Stimulated activated CD4-positive, alpha-beta T cell treated with anti-CD3 and anti-CD28 coated beads, TNF-alpha, amount 100 ng/mL, for 1 hour (primary cell): ENCODE data around the gene NUP62.
"Not testable (repeated sequence)": the region's sequence is repeated elsewhere in the genome, so short reads cannot be mapped to it uniquely, and the experiment has no call there.

Experiments
- DNase-seq, 3 donors: peaks; one replicate each; pipeline ENCODE4 v3.0.0-alpha.2; 2020; ENCODE audit warnings: low read depth in 3 of 3, low spot score in 1 of 3

Gene NUP62, protein sequence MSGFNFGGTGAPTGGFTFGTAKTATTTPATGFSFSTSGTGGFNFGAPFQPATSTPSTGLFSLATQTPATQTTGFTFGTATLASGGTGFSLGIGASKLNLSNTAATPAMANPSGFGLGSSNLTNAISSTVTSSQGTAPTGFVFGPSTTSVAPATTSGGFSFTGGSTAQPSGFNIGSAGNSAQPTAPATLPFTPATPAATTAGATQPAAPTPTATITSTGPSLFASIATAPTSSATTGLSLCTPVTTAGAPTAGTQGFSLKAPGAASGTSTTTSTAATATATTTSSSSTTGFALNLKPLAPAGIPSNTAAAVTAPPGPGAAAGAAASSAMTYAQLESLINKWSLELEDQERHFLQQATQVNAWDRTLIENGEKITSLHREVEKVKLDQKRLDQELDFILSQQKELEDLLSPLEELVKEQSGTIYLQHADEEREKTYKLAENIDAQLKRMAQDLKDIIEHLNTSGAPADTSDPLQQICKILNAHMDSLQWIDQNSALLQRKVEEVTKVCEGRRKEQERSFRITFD

DNA sequence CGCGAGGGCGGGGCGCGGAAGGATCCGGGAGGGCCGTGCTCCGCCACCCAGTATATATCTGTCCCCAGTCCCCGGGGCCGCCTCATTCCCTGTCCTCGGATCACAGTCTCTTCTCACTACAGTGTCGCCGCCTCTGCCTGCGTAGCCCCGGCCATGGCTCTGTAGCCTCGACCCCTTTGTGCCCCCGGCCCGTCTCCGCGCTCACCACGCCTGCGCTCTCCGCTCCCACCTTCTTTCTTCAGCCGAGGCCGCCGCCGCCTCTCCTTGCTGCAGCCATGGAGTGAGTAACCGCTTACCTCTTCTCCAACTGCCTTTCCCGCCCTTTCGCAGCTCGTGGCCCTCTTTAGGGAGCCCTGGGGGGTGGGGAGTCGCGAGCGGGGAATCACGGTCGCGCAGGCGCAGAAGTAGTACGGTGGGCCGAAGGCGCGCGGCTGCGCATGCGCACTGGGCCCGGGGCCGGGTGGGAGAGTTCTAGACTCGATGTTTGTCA, at the start of gene NUP62, which contains the start of gene ATF5:
Gene NUP62 (minus strand): TSS at position 384 of the 490 bp plus-strand sequence. CDS start 19,697 bp downstream, outside the sequence.
Gene ATF5 (plus strand): TSS at position 85 of the 490 bp plus-strand sequence. CDS start 1,646 bp downstream, outside the sequence.
- peak; percentile 85 to 93 (median 88) for DNase-seq

DNA sequence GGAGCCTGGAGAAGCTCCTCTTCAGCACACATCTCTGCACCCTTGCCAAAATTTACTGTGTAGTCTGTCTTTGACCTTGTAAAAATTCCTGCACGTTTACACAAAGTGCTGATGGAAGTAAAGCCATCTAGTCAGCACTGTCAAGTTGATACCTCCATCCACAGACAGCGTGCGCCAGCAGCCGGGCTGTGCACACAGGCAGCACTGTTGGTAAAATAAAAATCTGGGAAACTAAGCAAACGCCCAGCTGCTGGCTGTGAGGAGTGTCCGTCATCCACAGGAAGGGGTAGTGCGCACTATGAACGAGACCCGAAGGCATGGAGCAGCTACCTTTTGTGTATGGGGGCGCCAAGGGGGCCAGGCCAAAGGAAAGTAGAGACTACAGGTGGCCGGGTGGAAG, 49.0 kb upstream of the NUP62 start:
- DNase-seq: no peak

DNA sequence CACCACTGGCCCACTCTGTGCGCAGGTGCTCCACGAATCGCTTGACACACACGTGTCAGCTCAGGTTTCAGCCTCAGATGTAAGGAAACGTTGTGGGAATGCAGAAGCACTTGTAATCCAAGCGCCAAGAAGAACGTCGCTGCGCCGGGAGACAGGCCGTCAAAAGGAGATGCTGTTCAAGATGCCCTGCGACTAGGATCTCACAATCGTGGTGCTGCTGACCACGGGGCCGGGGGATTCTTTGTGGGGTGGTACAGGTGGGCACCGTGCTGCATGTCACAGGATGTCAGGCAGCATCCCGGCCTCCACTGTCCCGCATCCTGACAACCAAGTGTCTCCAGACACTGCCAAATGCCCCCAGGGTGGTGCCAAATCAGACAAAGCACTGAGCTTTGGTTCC, 48.6 kb upstream of the NUP62 start:
- no peak for DNase-seq

DNA sequence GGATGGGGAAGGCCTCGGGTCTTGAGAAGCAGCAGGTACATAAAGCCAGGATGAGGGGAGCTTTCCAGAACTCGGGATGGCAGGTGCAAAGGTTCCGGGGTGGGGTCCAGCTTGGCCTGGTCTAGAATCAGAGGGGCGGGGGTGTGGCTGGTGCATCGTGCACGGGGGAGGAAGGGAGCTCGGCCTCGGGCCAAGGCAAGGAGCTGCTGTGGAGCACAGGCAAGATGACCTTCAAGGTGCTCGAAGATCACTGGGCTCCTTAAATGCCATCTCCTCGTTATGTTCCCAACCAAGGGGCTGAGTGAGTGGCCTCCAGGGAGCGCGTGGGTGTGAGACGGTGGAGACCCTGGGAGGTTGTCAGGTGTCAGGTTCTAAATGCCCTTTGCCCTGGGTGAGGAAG, 47.8 kb upstream of the NUP62 start:
- DNase-seq: no peak

DNA sequence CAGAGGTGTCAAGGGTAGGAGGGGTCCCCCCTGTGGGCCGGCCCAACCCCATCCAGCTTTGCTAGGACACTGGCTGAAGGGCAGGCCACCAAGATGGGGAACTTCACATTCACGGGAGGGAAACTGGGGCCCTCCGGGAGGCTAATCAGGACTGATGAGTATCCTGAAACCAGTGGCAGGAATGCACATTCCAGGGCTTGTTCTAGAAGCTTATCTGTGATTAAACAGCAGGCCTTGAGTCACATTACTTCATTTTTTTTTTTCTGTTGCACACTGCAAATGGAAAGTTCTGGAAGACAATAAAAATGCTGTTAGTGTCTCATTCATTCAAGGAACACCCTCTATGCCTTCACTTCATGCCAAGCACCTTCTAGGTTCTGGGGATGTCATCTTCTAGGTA, 47.2 kb upstream of the NUP62 start:
- no peak for DNase-seq

DNA sequence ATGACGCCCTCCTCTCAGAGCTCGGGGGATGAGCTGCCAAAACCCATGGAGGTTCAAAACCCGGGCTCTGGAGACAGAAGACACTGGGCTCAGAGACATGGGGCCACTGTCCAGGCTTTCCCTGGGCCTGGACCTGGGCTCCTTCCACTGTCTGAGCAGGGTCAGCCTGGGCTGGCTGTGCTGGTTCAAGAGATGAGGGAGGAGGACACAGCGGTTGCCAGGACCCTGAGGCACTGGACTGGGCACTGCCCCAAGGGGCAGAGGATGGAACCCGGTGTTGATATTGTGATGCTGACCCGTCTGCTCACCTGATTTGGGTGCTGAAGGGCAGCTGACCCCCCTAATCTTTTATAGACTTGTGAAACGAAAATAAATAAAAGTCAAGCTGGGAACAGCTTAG, 45.7 kb upstream of the NUP62 start:
- no peak for DNase-seq

DNA sequence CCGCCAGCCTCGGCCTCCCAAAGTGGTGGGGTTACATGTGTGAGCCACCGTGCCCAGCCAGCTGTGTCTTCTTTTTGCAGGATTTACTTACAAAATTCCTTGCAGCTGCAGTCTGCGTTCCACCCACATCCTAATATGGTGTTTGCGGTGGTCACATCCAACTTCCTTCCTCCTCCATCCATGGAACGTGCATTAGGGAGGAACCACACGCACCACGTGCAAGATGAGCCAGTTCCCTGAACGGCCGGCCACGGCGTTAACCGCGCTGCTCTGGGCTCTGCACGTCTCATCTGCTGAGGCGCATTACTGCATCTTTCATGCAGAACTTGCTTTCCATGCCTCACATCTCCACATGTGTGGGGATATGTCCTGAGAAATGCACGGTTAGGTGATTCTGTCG, 44.7 kb upstream of the NUP62 start:
- DNase-seq: no peak

DNA sequence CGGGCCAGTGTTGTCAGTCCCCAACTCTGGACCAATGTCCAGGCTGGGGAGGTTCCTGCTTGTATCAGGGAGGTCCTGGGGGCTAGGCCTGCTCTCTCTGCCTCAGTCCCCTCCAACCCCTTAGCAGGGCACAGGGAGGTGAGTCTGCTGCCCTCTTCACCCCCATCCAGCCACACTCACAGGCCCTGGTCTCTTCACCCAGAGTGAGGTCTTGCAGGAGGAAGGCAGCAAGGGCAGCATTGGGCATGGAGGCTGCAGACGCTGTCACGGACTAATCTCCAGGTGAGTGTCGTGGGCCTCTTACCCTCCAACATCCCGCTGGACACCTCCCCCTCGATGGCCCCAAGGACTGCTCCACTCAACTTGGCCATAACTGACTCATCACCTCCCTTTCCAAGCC, 43.5 kb upstream of the NUP62 start:
- DNase-seq: no peak

DNA sequence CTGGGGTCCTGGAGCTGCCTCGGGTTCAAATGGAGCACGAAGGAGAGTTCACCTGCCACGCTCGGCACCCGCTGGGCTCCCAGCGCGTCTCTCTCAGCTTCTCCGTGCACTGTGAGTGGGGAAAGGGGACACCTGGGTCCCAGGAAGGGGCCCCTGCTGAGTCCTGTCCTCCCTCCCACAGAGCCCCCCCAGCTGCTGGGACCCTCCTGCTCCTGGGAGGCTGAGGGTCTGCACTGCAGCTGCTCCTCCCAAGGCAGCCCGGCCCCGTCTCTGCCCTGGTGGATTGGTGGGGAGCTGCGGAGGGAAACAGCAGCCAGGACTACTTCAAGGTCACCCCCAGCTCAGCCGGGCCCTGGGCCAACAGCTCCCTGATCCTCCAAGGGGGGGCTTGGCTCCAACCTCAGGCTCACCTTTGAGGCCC, 42.7 kb upstream of the NUP62 start:
- no peak for DNase-seq

DNA sequence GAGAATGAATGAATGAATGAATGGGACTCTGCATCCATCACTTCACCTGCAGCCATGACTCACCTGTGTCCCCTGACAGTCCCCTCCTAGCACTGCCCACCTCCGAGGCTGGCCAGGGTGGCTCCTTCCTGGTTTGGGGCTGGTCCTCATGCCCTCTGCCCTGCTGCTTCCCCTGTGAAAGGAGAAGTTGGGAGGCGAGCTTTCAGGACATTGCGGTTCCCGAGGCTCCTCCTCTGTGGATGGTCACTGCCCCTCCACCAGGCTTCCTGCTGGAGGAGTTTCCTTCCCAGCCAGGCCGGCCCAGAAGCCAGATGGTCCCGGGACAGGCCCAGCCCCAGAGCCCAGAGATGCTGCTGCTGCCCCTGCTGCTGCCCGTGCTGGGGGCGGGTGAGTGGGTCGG, 40.1 kb upstream of the NUP62 start:
- not testable (repeated sequence) for DNase-seq

DNA sequence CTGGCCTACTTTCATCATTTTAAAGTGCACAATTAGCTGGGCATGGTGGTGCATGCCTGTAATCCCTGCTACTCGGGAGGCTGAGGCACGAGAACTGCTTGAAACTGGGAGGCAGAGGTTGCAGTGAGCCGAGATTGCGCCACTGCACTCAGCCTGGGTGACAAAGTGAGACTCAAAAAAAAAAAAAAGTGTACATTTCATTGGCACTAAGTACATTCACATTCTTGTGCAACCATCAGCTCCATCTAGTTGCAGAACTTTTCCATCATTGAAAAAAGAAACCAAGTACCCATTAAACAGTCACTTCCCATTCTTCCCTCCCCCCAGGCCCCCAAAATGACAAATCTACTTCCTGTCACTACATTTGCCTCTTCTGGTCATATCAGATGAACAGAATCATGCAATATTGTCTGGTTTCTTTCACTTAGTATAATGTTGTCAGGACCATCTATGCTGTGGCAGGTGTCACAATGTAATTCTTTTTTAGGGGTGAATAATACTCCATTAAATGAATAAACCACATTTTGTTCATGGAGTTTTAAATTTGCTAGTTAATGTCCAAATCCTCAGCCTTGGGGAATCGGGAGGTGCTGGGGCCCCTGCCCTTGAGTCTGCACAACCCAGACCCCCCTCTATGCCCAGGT, 39.1 kb upstream of the NUP62 start:
- no peak for DNase-seq

DNA sequence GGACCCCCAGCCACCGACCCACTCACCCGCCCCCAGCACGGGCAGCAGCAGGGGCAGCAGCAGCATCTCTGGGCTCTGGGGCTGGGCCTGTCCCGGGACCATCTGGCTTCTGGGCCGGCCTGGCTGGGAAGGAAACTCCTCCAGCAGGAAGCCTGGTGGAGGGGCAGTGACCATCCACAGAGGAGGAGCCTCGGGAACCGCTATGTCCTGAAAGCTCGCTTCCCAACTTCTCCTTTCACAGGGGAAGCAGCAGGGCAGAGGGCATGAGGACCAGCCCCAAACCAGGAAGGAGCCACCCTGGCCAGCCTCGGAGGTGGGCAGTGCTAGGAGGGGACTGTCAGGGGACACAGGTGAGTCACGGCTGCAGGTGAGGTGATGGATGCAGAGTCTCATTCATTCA, 31.7 kb upstream of the NUP62 start, which contains the start of gene SIGLEC11:
Gene SIGLEC11 (minus strand): TSS at position 193 of the 400 bp plus-strand sequence. CDS start 91 bp downstream, at position 102.
- not testable (repeated sequence) for DNase-seq

DNA sequence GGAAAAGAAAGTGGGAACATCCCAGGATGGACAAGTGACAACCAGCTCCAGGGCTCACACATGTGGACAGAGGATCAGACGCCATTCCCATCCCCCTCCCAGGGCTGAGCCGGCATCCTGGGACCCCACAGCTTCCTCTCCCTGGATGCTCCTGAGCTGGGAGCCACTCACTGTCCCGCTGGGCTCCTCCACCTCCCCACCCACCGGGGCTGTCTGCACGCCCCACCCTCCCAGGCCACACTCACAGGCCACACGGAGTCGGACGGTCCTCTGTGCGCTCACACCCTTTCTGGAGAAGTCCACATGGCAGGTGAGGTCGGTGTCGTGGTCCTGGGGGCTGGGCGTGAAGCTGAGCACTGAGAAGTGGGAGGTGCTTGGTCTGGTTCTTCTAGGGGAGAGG, 30.6 kb upstream of the NUP62 start:
- DNase-seq: not testable (repeated sequence)

DNA sequence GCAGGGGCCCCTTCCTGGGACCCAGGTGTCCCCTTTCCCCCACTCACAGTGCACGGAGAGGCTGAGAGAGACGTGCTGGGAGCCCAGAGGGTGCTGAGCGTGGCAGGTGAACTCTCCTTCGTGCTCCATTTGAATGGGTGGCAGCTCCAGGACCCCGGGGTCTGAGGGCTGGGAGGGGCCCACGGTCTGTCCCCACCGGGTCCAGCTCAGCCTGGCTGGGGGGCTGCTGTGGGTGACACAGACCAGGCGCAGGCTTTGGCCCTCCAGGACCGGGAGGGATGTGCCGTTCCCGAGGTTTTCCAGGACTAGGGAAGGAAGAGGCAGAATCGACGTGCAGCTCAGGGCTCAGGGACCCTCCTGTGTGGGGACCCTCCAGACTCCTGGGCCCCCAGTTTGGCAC, 29.3 kb upstream of the NUP62 start:
- DNase-seq: not testable (repeated sequence)

DNA sequence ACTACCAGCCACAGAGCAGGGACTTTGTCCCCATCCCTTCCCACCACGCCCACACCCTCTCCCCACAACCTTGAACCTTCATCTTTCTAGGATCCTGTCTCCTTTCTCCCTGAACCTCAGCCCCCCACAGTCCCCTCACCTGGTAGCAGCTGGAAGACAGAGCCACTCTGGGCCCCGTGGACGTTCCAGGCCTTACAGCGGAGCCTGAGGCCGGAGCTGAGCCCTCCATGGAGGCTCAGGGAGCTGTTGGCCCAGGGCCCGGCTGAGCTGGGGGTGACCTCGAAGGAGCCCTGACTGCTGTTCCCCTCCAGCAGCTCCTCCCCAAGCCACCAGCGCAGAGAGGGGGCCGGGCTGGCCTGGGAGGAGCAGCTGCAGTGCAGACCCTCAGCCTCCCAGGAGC, 28.8 kb upstream of the NUP62 start:
- not testable (repeated sequence) for DNase-seq

DNA sequence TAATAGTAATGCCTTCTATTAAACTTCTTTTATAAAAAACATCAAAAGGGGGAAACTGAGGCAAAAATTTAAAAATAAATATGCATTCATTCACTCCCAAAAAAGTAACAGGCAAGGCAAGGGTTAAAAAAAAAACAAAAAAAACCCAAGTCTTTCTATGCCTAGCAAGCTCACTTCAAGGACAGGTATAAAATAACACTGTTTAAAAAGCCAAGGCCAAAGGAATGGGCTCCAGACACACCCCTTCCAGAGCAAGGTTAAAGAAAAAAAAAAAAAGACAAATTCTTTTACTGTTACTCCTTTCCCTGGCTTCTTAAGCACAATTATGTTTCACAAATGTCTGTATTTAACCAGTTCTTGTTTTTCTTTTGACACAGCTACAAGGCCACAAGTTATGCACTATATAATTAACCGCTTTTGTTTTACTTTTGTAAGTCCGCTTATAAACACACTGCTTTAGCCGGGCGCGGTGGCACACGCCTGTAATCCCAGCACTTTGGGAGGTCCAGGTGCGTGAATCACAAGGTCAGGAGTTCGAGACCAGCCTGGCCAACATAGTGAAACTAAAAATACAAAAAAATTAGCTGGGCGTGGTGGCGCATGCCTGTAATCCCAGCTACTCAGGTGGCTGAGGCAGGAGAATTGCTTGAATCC, 28.1 kb upstream of the NUP62 start:
- no peak for DNase-seq

DNA sequence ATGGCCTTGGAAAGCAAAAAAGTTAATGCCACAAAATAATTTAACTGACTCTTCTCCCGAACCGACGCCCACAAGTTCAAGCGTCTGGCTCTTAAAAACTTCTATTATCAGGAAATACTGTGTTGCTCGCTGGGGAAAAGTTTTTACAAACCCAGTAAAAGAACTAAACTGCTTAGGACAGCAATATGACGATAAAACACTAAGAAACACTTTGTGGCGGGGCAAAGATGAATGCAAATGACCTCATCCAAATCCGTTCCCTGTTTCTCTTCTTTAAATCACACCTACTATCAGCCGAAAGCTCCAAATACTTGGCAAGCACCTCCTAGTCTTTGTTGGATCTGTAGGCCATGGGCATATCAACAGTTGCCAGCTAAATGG, 26.8 kb upstream of the NUP62 start:
- DNase-seq: no peak

DNA sequence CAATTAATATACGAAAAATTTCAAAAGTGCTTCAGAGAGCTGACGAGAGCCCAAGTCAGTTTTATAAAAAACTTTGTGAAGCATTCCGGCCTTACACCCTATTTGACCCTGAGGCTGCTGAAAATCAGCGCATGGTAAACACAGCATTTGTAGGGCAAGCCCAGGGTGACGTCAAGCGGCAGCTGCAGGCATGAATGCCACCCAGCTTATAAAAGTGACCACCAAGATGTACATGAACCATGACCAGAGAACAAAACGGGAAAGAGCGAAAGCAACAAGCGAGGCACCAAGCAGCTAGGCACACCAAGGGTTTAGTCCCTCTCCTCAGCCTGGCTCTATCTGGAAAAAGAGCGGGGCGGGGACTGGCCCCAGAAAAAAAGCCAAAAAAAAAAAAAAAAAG, 25.6 kb upstream of the NUP62 start:
- no peak for DNase-seq

DNA sequence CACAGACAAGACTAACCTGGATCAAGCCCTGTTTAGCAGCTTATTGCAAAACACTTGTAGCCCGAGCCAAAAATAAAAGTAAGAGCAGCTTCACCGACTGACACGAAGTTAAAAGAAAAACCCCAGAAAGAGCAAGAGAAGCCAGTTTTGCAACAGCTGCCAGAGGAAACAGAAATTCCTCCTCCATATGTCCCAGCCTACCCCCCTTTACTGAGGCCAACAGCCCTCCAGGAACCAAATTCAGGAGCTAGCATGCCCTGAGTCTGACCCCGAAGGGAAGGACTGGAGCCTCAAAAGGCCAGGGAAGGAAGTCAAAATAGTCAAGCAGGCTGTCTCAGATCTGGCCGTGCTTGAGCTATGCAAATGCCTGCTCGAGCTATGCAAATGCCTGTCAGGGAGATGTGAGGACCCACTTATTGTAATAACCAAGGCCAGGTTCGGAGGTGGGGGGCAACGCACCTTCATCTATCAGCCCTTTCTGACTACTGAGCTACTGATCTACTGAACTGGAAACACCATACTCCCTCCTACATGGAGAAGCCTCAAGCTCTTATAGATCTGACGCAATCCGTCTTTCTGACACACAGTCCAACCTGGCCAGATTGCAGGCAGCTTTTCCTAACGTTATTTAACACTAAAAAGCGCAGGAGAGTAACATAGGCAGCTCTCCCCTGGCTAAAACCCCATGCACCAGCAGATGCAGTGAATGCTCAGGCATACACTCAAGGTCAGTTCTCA, 25.0 kb upstream of the NUP62 start:
- DNase-seq: no peak

DNA sequence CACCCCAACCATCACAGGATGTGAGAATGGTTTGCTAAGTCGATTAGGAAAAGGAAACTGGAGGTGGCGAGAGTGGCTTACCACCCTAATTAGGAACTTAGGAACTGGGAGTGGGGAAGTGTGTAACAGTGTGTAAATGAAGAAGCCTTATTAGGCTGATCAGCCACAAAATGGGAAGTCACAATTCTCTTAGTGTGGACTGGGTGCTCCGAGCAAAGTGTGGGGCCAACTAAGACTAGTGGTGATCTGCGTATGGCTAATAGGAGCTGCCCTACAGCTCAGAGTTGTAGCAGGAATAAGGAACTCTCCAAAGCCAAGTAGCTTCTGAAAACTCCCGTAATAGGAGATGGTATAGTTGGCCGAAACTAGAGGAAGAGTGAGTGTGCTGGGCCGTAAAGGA, 24.1 kb upstream of the NUP62 start:
- no peak for DNase-seq

DNA sequence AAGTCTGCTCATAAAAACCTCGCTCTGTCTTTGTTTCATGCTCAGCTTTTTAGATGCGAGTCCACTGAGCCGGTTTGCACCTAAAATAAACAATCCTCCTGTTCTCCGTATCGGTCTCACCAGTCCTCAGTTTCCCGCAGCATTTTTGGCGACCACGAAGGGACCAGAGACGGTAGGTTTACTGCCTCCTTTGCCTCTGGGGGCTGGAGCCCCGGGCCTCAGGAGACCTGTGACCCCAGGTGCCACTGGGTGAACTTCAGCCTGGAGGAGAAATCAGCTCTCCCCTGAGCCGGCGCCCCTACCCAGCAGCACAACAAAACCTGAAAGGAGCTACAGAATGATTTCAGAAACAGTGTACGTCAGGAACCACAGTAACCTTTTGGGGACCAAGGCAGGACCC, 23.6 kb upstream of the NUP62 start:
- no peak for DNase-seq
